Coronary artery (tissue), 2 donors: ENCODE data around the gene PDCD6IP.

Experiments
- DNase-seq: peaks from one replicate; pipeline ENCODE4 v3.0.0-alpha.2; 2017; ENCODE audit warnings: low spot score
- H3K27ac ChIP-seq, 2 donors: fragments of 200-600 bp; sonication (generic); one replicate each; pipeline ENCODE4 v1.5.1; 2016 to 2019
- H3K4me3 ChIP-seq: fragments of 200-600 bp; sonication (generic); 2 replicates; pipeline ENCODE4 v1.5.1; 2016; ENCODE audit warnings: mild to moderate bottlenecking, moderate library complexity
- TF ChIP-seq, protein P1 (sequence below): fragments of 200-600 bp; sonication (generic); IDR thresholded peaks from one replicate; pipeline ENCODE4 v1.5.1; 2019; ENCODE audit warnings: antibody characterized with exemption

The PDCD6IP gene

DNA sequence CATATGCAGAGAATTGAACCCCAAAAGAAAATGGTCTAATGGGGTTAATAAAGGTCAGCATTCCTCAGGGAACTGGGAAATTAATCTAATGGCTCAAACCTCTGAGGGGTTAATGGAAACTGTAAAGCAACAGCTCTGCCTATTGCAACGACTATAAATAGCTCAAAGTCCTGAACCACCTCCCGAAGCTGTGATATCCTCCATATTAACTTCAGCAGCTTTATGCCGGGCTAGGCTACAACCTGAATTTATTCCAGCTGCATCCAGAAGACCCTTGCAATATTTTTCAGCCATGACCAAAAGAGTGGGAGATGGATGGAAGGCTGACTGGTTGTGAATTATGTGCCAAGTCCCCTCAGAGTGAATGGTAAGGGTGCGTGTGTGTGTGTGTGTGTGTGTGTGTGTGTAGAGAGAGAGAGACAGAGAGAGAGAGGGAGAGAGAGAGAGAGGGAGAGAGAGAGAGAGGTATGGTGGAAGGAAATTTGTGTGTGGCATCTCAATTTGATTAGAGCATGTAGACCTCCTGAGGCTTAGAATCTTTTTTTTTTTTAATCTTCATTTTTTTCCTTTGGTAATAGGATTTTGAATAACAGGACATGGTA lies 109.9 kb downstream of the PDCD6IP start:
- TF ChIP-seq, protein P1, sequence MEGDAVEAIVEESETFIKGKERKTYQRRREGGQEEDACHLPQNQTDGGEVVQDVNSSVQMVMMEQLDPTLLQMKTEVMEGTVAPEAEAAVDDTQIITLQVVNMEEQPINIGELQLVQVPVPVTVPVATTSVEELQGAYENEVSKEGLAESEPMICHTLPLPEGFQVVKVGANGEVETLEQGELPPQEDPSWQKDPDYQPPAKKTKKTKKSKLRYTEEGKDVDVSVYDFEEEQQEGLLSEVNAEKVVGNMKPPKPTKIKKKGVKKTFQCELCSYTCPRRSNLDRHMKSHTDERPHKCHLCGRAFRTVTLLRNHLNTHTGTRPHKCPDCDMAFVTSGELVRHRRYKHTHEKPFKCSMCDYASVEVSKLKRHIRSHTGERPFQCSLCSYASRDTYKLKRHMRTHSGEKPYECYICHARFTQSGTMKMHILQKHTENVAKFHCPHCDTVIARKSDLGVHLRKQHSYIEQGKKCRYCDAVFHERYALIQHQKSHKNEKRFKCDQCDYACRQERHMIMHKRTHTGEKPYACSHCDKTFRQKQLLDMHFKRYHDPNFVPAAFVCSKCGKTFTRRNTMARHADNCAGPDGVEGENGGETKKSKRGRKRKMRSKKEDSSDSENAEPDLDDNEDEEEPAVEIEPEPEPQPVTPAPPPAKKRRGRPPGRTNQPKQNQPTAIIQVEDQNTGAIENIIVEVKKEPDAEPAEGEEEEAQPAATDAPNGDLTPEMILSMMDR, result no peak
- H3K4me3 ChIP-seq, result no peak overlapping the region
- DNase-seq, result no peak
- no peak overlapping the region for H3K27ac ChIP-seq

DNA sequence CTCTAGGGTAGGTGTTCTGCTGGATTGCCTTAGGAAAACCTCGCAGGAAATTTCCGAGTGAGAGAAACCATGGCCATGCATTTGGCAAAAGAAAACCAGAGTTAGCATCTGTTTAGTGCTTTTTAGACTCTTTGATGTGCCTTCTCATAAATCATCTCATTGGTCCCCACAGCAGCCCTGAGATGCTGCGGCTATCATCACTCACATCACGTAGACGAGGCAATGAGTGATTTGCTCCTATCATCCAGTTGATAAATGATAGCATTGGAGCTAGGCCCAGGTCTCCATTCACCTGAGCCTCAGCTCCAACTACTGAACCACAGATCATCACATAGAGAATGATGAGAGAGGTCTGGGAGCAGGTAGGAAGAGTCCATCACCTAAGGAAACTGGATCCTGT lies 111.1 kb downstream of the PDCD6IP start:
- TF ChIP-seq, protein P1, result no peak
- H3K4me3 ChIP-seq, result no peak overlapping the region
- no peak for DNase-seq
- H3K27ac ChIP-seq, result no peak overlapping the region

DNA sequence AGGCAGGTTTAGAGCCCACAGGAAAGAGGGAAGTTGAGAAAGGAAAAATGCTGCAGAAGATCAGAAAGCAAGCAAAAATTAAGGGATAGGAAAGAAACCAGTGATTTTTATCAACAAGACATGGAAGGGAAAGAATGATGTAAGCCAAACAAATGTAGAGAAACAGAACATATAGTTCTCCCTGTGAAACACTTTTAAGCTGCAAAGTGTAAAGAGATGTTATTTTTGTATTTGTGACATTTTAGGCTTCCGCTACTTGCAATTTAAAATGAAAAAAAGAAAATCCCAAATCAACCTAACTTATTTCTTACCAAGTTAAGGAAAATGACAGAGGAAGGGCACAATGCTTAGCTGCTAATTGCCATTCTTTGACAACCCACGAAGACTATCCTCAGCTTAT lies 111.6 kb downstream of the PDCD6IP start:
- Histone ChIP-seq H3K27ac (no peak overlapping the region), H3K4me3 (no peak overlapping the region)
- no peak for DNase-seq
- TF ChIP-seq, protein P1, result no peak

DNA sequence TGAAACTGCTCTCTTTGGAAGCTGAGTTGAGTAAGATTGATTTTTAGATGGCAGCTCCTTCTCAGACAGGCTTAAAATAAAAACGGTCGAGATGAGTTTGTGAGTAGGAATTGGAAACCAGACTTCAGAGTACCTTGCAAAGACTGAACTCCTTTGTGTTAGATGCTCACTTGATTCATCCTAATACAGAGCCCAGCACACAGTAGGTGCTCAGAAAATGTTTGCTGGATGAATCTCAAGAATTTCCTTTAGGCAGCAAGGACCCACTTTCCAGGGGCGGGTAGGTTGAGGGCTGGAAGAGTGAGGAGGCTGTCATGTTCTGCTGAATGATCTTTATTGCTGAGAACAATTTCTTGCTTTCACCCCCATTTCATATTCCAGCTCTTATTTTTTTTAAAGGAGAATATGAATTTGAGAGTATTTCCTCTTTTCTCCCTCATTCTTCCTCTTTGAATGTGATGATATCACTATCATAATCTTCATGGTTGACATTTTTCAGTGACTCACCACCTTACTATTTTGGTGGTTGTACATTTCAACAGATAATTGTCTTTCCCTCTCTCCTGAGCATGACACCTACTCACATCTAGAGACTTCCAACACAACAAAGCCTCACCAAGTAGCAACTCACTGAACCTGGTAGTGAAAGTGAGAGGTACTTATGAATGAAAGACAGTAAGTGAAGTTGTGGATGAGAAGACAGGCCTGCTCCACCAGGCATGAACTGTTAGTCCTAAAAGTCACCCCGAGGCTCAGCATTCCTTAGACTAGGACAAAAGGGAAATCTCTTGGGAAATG lies 113.3 kb downstream of the PDCD6IP start:
- no peak overlapping the region for H3K27ac ChIP-seq
- TF ChIP-seq, protein P1, result no peak
- H3K4me3 ChIP-seq, result no peak overlapping the region
- DNase-seq, result no peak

DNA sequence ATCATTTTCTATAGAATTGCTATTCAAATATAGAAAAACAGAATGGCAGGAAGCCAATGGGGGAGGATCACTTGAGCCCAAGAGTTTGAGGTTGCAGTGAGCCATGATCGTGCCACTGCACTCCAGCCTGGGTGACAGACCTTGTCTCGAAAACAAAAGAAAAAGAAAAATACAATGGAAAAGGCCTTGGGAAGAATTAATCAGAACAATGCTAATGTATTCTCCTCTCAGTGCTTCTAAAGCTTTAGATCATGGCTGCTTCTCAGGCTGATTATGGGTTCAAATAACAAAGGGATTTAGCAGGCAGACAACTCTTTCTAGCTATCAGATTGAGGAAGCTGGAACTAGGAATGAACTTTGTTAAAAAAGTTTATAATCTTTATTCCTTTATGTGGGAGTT lies 115.8 kb downstream of the PDCD6IP start:
- TF ChIP-seq, protein P1, result no peak
- no peak for DNase-seq
- H3K4me3 ChIP-seq, result no peak overlapping the region
- H3K27ac ChIP-seq, result no peak overlapping the region

DNA sequence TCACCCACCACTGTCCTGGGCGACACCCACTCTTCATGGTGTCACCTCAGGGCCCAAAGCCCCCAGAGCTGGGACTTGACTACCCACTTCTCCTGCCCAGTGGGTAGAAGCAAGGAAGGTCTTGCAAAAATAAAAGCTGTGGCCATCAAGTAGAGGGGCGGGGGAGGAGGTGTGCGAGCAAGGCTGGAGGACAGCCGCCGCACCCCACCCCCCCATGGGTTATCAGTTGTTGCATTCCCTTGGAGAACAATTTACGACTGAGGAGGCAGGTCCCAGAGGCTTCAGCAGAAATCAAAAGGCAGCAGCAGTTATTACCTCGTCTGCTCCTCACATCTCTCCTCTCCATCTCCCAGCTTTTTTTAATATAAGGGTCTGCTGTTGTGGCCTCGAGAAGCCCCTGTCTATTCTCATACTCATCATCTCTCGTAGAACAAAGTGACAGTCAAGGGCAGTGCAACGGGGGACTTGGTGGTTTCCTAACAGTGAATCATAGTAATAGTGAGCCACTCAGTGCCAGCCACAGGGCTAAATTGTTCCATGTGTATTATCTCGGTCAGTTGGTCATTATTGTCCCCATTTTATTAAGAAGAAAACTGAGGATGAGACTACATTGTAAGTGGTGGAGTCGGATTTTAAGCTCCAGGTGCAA lies 116.4 kb downstream of the PDCD6IP start:
- TF ChIP-seq, protein P1, result no peak
- Histone ChIP-seq H3K4me3 (no peak overlapping the region), H3K27ac (no peak overlapping the region)
- DNase-seq, result no peak
